GM19397 (cell line): ENCODE results near the gene CCL3.
"Not testable (repeated sequence)": the region's sequence is repeated elsewhere in the genome, so short reads cannot be mapped to it uniquely, and the experiment has no call there.

Experiments
- ATAC-seq: cut with Tn5 transposase; IDR thresholded peaks from one replicate; pipeline ENCODE4 v1.9.1; 2021; ENCODE audit warnings: mild to moderate bottlenecking, moderate library complexity; ENCODE audit not compliant: unreplicated experiment

Gene CCL3

GRCh38 chr17:36117505-36118382, 27.8 kb upstream of the CCL3 start:
- ATAC-seq, result no peak

- not testable (repeated sequence) for ATAC-seq
Measured at GRCh38 chr17:36115649-36115977, 25.7 kb upstream of the CCL3 start.

GRCh38 chr17:36114971-36115648, 25.2 kb upstream of the CCL3 start:
- not testable (repeated sequence) for ATAC-seq

GRCh38 chr17:36113131-36113530, 23.2 kb upstream of the CCL3 start:
- not testable (repeated sequence) for ATAC-seq

- ATAC-seq, result no peak
Measured at GRCh38 chr17:36112572-36112971, 22.6 kb upstream of the CCL3 start.

GRCh38 chr17:36111068-36111490, 21.1 kb upstream of the CCL3 start:
- no peak for ATAC-seq

- ATAC-seq, result not testable (repeated sequence)
Measured at GRCh38 chr17:36108265-36108664, 18.3 kb upstream of the CCL3 start.

GRCh38 chr17:36107660-36108059, 17.7 kb upstream of the CCL3 start:
- ATAC-seq, result no peak

GRCh38 chr17:36106493-36106835, 16.5 kb upstream of the CCL3 start:
- ATAC-seq, result no peak

- no peak for ATAC-seq
Measured at GRCh38 chr17:36105781-36106492, 16.0 kb upstream of the CCL3 start.

GRCh38 chr17:36104701-36105181, 14.8 kb upstream of the CCL3 start:
- no peak for ATAC-seq

GRCh38 chr17:36104246-36104645, 14.3 kb upstream of the CCL3 start:
- not testable (repeated sequence) for ATAC-seq

GRCh38 chr17:36103401-36103975, 13.5 kb upstream of the CCL3 start, which contains the start of gene CCL4:
TSS of gene CCL4 (plus strand) at chr17:36103827. CDS start at chr17:36103906, 79 bp downstream.
- ATAC-seq, result peak; percentile 68

- ATAC-seq, result not testable (repeated sequence)
Measured at GRCh38 chr17:36099004-36099403, 9.1 kb upstream of the CCL3 start.

GRCh38 chr17:36095992-36096391, 6.0 kb upstream of the CCL3 start:
- no peak for ATAC-seq

- no peak for ATAC-seq
Measured at GRCh38 chr17:36094746-36095145, 4.8 kb upstream of the CCL3 start.

GRCh38 chr17:36094232-36094631, 4.3 kb upstream of the CCL3 start:
- no peak for ATAC-seq

GRCh38 chr17:36092715-36093114, 2.8 kb upstream of the CCL3 start:
- not testable (repeated sequence) for ATAC-seq

GRCh38 chr17:36092230-36092629, 2.3 kb upstream of the CCL3 start:
- no peak for ATAC-seq

GRCh38 chr17:36089339-36089865, 541 bp downstream of the CCL3 start:
- no peak for ATAC-seq
